Measurements from ENCODE around the gene KLRD1. TPM values are rescaled to one million over a fixed set of nuclear protein-coding genes. Genes with fewer than 3 reads are reported as not detected.

Gene KLRD1
- total and polyA plus RNA-seq, 2 of the 4 experiments (the other 2 are of a cell fraction), result under 0.01 TPM

DNA sequence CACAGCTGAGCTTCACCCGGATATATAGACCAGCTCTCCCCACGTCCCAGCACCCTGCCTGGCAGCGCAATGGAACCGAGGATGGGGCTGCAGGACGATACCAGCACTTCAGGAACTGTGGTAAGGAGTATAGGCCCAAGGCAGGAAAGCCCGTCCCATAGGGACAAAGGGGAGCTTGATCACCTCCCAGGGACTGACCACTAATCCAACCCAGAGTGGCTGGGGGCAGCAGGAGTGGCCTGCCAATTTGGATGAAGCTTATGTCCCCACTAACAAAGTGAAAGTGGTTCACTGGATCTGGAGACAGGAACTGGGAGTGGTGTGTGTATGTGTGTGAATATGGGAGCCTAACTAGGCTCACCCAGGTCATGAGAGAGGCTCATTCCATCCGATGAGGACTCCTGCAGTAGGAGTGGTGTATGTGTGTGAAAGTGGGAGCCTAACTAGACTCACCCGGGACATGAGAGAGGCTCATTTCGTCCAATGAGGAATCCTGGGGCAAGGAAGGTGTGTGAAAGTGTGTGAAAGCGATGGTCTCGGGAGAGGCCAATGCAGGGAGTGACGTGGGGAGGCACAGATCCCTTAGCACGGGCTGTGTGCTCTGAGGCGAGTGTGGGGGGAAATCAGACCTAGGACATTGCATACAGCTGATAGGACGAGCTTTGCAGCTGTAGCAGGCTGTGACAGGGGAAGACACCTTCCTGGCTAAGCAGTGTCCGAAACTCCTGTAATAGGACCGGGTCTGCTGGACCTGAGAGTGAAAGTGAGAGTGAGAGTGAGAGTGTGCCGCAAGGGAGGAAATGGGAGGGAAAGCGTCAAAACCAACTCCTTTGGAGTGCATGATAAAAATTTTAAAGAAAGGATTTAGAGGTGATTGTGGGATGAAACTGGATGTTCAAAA, 56.5 kb downstream of the KLRD1 start:
- ChIA-PET POLR2A (ENCODE audit: unreplicated experiment) (interaction anchor here (0.6 kb wide), 1 partner anchor 364 kb away, joined by 4 read pairs; no protein-coding TSS in a partner anchor), CTCF (no interaction called here)
- H2BK5ac ChIP-seq (ENCODE audit: low read depth, low read length, poor library complexity, severe bottlenecking), result peak overlapping the region; percentile 75
- H3K4me3 ChIP-seq (ENCODE audit: insufficient read depth, low read depth, low read length), result peak overlapping the region; percentile 54
- no peaks in the 10 kb centered on the region for H3K27me3 ChIP-seq (ENCODE audit: control insufficient read depth, insufficient read depth, low read length)
- H2BK120ac ChIP-seq (ENCODE audit: low read depth, low read length), result peak overlapping the region; percentile 94
- BruUV-seq (replicated peaks), result no TSS peak
- peak overlapping the region; percentile 48 for H2AK9ac ChIP-seq (replicated peaks; ENCODE audit: low read depth, low read length, poor library complexity)
- H3K23ac ChIP-seq (ENCODE audit: low read depth, low read length), result peak overlapping the region; percentile 86
- H4K5ac ChIP-seq (ENCODE audit: low read depth, low read length), result peak overlapping the region; percentile 99
- no peaks in the 10 kb centered on the region for H4K20me1 ChIP-seq (ENCODE audit: insufficient read depth, low read length)
- no peak for TF ChIP-seq POLR2A (IDR thresholded peaks at IDR 0.05; ENCODE audit: low read depth, low read length)
- no peak for TF ChIP-seq BHLHE40 (IDR thresholded peaks at IDR 0.05; ENCODE audit: low read depth, low read length)
- TF ChIP-seq, protein P1, sequence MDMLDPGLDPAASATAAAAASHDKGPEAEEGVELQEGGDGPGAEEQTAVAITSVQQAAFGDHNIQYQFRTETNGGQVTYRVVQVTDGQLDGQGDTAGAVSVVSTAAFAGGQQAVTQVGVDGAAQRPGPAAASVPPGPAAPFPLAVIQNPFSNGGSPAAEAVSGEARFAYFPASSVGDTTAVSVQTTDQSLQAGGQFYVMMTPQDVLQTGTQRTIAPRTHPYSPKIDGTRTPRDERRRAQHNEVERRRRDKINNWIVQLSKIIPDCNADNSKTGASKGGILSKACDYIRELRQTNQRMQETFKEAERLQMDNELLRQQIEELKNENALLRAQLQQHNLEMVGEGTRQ (IDR thresholded peaks at IDR 0.05; ENCODE audit: low read depth, low read length), result no peak
- no peak for TF ChIP-seq SMC3 (IDR thresholded peaks at IDR 0.05; ENCODE audit: low read depth, low read length)
- TF ChIP-seq MAFK (IDR thresholded peaks at IDR 0.05; ENCODE audit: low read depth, low read length), result no peak
- no peak for TF ChIP-seq CHD1 (IDR thresholded peaks at IDR 0.05; ENCODE audit: low read depth, low read length)
- TF ChIP-seq, protein P2, sequence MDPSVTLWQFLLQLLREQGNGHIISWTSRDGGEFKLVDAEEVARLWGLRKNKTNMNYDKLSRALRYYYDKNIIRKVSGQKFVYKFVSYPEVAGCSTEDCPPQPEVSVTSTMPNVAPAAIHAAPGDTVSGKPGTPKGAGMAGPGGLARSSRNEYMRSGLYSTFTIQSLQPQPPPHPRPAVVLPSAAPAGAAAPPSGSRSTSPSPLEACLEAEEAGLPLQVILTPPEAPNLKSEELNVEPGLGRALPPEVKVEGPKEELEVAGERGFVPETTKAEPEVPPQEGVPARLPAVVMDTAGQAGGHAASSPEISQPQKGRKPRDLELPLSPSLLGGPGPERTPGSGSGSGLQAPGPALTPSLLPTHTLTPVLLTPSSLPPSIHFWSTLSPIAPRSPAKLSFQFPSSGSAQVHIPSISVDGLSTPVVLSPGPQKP (IDR thresholded peaks at IDR 0.05; ENCODE audit: borderline replicate concordance, low read depth, low read length), result no peak
- TF ChIP-seq NFE2L2 (IDR thresholded peaks at IDR 0.05; ENCODE audit: low read depth, low read length), result no peak
- TF ChIP-seq FOS (IDR thresholded peaks at IDR 0.05; ENCODE audit: low read depth, low read length), result no peak
- peak overlapping the region; percentile 83 for H3K18ac ChIP-seq (ENCODE audit: low read depth, low read length)
- peak overlapping the region; percentile 97 for H2BK15ac ChIP-seq (ENCODE audit: low read depth, low read length)
- no peaks in the 10 kb centered on the region for H3K9me3 ChIP-seq (ENCODE audit: control insufficient read depth, insufficient read depth, low read length)
- H3K4ac ChIP-seq (ENCODE audit: low read depth, low read length), result peak overlapping the region; percentile 92
- intact Hi-C loops (cut with micrococcal nuclease) (loop anchor here (1.0 to 2.0 kb wide), 2 partner anchors 152 to 355 kb away; partner anchors contain the start of gene GABARAPL1), in situ Hi-C loops (cut with MboI; ENCODE audit: low sequenced_read_pairs) (no loop called here), dilution Hi-C loops (cut with HindIII; ENCODE audit: low sequenced_read_pairs, unreplicated experiment) (no loop called here)
- peak overlapping the region; percentile 87 for H3K56ac ChIP-seq (ENCODE audit: extremely low read depth, insufficient read depth, low read length)
- H3K14ac ChIP-seq (replicated peaks; ENCODE audit: low read depth, low read length), result peak overlapping the region; percentile 94
- WGBS, 2 experiments (ENCODE audit: extremely low coverage in 2 of 2, insufficient read length in 1 of 2), result 0% methylated on average over 10 of the region's 19 CpGs; no CpG with 5 or more reads in 1 of the 2 experiments
- peak overlapping the region; percentile 87 for H3K9ac ChIP-seq (ENCODE audit: low read depth, low read length)
- ATAC-seq (ENCODE audit: low read depth), result peak; percentile 62
- peaks cover 22% of the 10 kb centered on the region for H3K4me1 ChIP-seq (ENCODE audit: control insufficient read depth, insufficient read depth, low read length)
- H3K79me1 ChIP-seq (ENCODE audit: low read depth in 1 of 2, low read length in 2 of 2), result no peaks in the 10 kb centered on the region
- H3K9me1 ChIP-seq (ENCODE audit: insufficient read depth, low read length), result no peaks in the 10 kb centered on the region
- H3K27ac ChIP-seq (ENCODE audit: insufficient read depth, low read length), result peak overlapping the region; percentile 82
- H4K91ac ChIP-seq (ENCODE audit: insufficient read depth, low read depth, low read length), result peak overlapping the region; percentile 97
- peak overlapping the region; percentile 92 for H2AFZ ChIP-seq (replicated peaks; ENCODE audit: low read length, poor library complexity)
- peak; percentile 41 for DNase-seq
- H2AK5ac ChIP-seq (ENCODE audit: low read depth, low read length), result peak overlapping the region; percentile 31; the same call in 1 of the 2 replicates
- H3K36me3 ChIP-seq (ENCODE audit: control insufficient read depth, insufficient read depth, low read length), result no peaks in the 10 kb centered on the region
- H4K8ac ChIP-seq (ENCODE audit: low read depth in 2 of 2, low read length in 2 of 2), result peak overlapping the region; percentile 95 to 96
- H3K4me2 ChIP-seq (ENCODE audit: low read depth, low read length), result peak overlapping the region; percentile 95
- H2BK20ac ChIP-seq (ENCODE audit: low read depth, low read length), result peak overlapping the region; percentile 70
